ENCODE data around the gene HIPK2. TPM values are rescaled to one million over a fixed set of nuclear protein-coding genes. Genes with fewer than 3 reads are reported as not detected.
A peak's percentile ranks its signal among the peaks of the same experiment; 100 is the strongest.

Gene HIPK2
- total RNA-seq, 4 donors from 2014 or later, result 17.9 to 35.9 (median 22.4) TPM

- Histone ChIP-seq H3K4me1 (peaks cover 0 to 51% (median 5%) of the 10 kb centered on the region in 3 donors), H3K27ac (peak overlapping the region in 1 of 4 donors; percentile 41)
These were observed 117.3 kb downstream of the HIPK2 start for GRCh38 chr7:139660317-139661042.

DNA sequence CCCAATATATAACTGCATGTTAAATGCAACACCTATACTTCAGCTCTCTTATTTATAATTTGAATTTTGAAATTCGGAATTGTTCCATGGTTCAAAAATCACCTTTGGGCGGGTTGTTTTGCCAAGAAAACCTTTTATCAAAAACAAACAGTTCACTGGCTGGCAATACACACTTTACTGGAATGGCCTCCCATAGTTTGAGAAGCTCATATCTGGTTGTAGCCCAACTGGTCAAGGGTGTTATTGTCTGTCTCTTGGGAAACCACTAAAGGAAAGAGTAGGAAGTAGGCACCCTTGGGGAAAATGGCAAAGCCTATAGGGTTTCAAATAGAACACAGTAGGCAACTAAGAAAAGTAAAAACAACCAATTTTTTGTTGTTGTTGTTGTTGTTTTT lies 117.9 kb downstream of the HIPK2 start:
- Histone ChIP-seq H3K4me1 (peaks cover 0 to 51% (median 5%) of the 10 kb centered on the region in 3 donors), H3K4me3 (no peak overlapping the region), H3K9me3 (no peaks in the 10 kb centered on the region), H3K27ac (no peak overlapping the region), H3K36me3 (no peaks in the 10 kb centered on the region), H3K27me3 (no peaks in the 10 kb centered on the region)
- no peak for TF ChIP-seq POLR2A (IDR thresholded peaks at IDR 0.05)
- TF ChIP-seq, protein P1, sequence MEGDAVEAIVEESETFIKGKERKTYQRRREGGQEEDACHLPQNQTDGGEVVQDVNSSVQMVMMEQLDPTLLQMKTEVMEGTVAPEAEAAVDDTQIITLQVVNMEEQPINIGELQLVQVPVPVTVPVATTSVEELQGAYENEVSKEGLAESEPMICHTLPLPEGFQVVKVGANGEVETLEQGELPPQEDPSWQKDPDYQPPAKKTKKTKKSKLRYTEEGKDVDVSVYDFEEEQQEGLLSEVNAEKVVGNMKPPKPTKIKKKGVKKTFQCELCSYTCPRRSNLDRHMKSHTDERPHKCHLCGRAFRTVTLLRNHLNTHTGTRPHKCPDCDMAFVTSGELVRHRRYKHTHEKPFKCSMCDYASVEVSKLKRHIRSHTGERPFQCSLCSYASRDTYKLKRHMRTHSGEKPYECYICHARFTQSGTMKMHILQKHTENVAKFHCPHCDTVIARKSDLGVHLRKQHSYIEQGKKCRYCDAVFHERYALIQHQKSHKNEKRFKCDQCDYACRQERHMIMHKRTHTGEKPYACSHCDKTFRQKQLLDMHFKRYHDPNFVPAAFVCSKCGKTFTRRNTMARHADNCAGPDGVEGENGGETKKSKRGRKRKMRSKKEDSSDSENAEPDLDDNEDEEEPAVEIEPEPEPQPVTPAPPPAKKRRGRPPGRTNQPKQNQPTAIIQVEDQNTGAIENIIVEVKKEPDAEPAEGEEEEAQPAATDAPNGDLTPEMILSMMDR (IDR thresholded peaks at IDR 0.05), result no peak
- 90 to 92% methylated on average over 2 of the region's 2 CpGs for WGBS, 2 donors (ENCODE audit: low coverage in 1 of 2)
- ATAC-seq, result no peak

More at GRCh38 chr7:139660317-139661042, 117.3 kb downstream of the HIPK2 start:
- ATAC-seq, result no peak
- Histone ChIP-seq H3K9me3 (no peaks in the 10 kb centered on the region), H3K27me3 (no peaks in the 10 kb centered on the region), H3K36me3 (no peaks in the 10 kb centered on the region), H3K4me3 (no peak overlapping the region)
- TF ChIP-seq, protein P1 (IDR thresholded peaks at IDR 0.05), result no peak
- no peak for TF ChIP-seq POLR2A (IDR thresholded peaks at IDR 0.05)
- TF ChIP-seq POLR2AphosphoS5 (IDR thresholded peaks at IDR 0.05), result no peak
- 63 to 80% methylated on average over 7 to 8 of the region's 10 CpGs for WGBS, 2 donors (ENCODE audit: low coverage in 1 of 2)

- Histone ChIP-seq H3K9me3 (no peaks in the 10 kb centered on the region), H3K27me3 (no peaks in the 10 kb centered on the region), H3K36me3 (no peaks in the 10 kb centered on the region), H3K4me1 (peaks cover 0 to 53% (median 5%) of the 10 kb centered on the region in 3 donors), H3K27ac (no peak overlapping the region), H3K4me3 (no peak overlapping the region)
- TF ChIP-seq POLR2AphosphoS5 (IDR thresholded peaks at IDR 0.05) (no peak), EP300 (IDR thresholded peaks at IDR 0.05) (no peak), POLR2A (IDR thresholded peaks at IDR 0.05) (no peak)
- TF ChIP-seq, protein P1 (IDR thresholded peaks at IDR 0.05), result no peak
- no peak for ATAC-seq
- WGBS, 2 donors (ENCODE audit: low coverage in 1 of 2), result 77 to 82% methylated on average over 6 to 11 of the region's 14 CpGs
These were observed 118.7 kb downstream of the HIPK2 start for GRCh38 chr7:139658908-139659675.

- H3K4me1 ChIP-seq, result peaks cover 0 to 53% (median 5%) of the 10 kb centered on the region in 3 donors
- 77 to 91% methylated on average over 3 of the region's 3 CpGs for WGBS, 2 donors (ENCODE audit: low coverage in 1 of 2)
These were observed 119.5 kb downstream of the HIPK2 start for GRCh38 chr7:139658296-139658695.

More at GRCh38 chr7:139658296-139658695, 119.5 kb downstream of the HIPK2 start:
- no peaks in the 10 kb centered on the region for H3K27me3 ChIP-seq
- H3K9me3 ChIP-seq, result no peaks in the 10 kb centered on the region
- H3K36me3 ChIP-seq, result no peaks in the 10 kb centered on the region
- no peak overlapping the region for H3K4me3 ChIP-seq
- no peak overlapping the region for H3K27ac ChIP-seq
- ATAC-seq, result no peak
- no peak for TF ChIP-seq POLR2A (IDR thresholded peaks at IDR 0.05)
- TF ChIP-seq POLR2AphosphoS5 (IDR thresholded peaks at IDR 0.05), result no peak
- no peak for TF ChIP-seq EP300 (IDR thresholded peaks at IDR 0.05)
- TF ChIP-seq, protein P1 (IDR thresholded peaks at IDR 0.05), result no peak
